ENCODE results near the gene TMEM158. TPM values are rescaled to one million over a fixed set of nuclear protein-coding genes. Genes with fewer than 3 reads are reported as not detected.
A peak's percentile ranks its signal among the peaks of the same experiment; 100 is the strongest.

Gene TMEM158
- total RNA-seq, 6 donors from 2014 or later = 0.76 to 3.8 (median 1.7) TPM; not detected in 3

- TF ChIP-seq, protein P1, sequence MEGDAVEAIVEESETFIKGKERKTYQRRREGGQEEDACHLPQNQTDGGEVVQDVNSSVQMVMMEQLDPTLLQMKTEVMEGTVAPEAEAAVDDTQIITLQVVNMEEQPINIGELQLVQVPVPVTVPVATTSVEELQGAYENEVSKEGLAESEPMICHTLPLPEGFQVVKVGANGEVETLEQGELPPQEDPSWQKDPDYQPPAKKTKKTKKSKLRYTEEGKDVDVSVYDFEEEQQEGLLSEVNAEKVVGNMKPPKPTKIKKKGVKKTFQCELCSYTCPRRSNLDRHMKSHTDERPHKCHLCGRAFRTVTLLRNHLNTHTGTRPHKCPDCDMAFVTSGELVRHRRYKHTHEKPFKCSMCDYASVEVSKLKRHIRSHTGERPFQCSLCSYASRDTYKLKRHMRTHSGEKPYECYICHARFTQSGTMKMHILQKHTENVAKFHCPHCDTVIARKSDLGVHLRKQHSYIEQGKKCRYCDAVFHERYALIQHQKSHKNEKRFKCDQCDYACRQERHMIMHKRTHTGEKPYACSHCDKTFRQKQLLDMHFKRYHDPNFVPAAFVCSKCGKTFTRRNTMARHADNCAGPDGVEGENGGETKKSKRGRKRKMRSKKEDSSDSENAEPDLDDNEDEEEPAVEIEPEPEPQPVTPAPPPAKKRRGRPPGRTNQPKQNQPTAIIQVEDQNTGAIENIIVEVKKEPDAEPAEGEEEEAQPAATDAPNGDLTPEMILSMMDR (IDR thresholded peaks at IDR 0.05) = no peak
- TF ChIP-seq POLR2A (IDR thresholded peaks at IDR 0.05) = no peak
- no peak for TF ChIP-seq EP300 (IDR thresholded peaks at IDR 0.05)
- no peak for TF ChIP-seq POLR2AphosphoS5 (IDR thresholded peaks at IDR 0.05)
- 95 to 96% methylated on average over 2 of the region's 2 CpGs for WGBS, 2 donors
- ATAC-seq (ENCODE audit: low FRiP score in 2 of 2) (no peak), DNase-seq (no peak)
- Histone ChIP-seq H3K27me3 (no peaks in the 10 kb centered on the region), H3K4me1 (no peaks in the 10 kb centered on the region), H3K9me3 (no peaks in the 10 kb centered on the region), H3K36me3 (no peaks in the 10 kb centered on the region), H3K27ac (no peak overlapping the region), H3K4me3 (no peak overlapping the region)
These were observed 41.0 kb downstream of the TMEM158 start for GRCh38 chr3:45185052-45185451.

DNA sequence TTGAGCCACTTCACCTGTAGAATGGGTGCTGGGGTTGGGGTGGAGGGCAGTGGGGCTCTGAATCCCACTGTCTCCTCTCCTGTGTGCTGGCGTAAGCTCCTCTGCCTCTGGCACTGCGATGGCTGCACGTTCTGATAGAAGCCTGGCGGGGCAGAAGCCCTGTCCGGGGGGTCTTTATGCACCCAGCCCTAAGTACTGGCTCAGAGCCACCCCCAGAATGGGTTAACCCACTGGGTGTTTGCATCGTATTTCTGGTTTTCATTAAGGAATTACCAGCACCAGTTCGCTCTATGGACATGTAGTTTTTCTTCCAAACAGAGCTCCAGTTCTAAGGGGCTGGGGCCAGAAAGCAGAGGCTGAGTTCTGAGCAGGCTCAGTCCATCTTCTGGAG, 42.2 kb downstream of the TMEM158 start:
- H3K4me1 ChIP-seq = no peaks in the 10 kb centered on the region
- H3K27me3 ChIP-seq = no peaks in the 10 kb centered on the region
- TF ChIP-seq, protein P1 (IDR thresholded peaks at IDR 0.05) = no peak
- TF ChIP-seq POLR2A (IDR thresholded peaks at IDR 0.05) (no peak), EP300 (IDR thresholded peaks at IDR 0.05) (no peak), POLR2AphosphoS5 (IDR thresholded peaks at IDR 0.05) (no peak)
- ATAC-seq (ENCODE audit: low FRiP score in 2 of 2) (no peak), DNase-seq (no peak)
- 43 to 97% methylated on average over 2 to 7 of the region's 7 CpGs for WGBS, 2 donors
- no peak overlapping the region for H3K4me3 ChIP-seq
- H3K36me3 ChIP-seq = no peaks in the 10 kb centered on the region
- H3K27ac ChIP-seq = no peak overlapping the region
- no peaks in the 10 kb centered on the region for H3K9me3 ChIP-seq

DNA sequence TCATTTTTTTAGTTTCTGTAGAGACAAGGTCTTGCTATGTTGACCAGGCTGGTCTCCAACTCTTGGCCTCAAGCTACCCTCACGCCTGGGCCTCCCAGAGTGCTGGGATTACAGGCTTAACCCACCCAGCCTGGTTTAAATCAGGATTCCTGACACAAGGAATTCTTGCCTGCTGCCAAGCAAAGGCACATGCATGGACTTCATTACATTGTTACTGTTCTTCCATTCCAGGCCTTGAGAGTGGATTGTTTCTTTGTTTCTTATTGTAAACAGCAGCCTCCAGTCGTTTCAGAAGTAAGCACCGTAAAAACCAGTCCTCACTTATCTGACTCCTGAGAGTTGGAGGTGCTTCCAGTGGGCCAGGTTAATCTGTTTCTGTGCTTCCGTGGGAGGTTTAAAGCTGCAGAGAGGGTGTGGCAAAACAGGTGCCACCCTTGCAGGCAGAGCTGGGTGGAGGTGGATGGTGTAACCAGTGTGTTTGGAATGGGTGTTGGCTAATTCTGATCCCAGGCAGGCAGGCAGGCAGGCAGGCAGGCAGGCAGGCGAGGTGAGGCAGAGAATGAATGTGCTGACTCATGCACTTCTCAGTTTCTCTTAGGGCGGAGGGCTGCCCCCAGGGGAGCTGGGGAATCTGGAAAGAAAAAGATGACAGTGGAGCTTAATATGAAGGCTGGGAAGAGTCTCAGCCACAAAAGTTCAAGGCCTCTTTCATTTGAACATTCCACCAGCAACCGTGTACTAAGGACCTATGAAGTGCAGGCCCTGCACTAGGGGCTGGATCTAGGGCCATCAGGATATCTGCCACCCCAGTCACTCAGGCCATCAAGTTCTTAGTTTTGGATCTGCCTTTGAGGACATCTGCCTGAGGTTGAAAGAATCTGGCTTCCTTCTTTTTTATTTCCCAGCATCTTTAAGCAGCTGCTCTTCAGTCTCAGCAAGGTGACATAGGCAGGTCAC, 42.9 kb downstream of the TMEM158 start:
- H3K36me3 ChIP-seq = no peaks in the 10 kb centered on the region
- no peaks in the 10 kb centered on the region for H3K9me3 ChIP-seq
- H3K27me3 ChIP-seq = no peaks in the 10 kb centered on the region
- 45 to 47% methylated on average over 7 of the region's 7 CpGs for WGBS, 2 donors
- DNase-seq = peak in 1 of 2 donors; percentile 84
- no peaks in the 10 kb centered on the region for H3K4me1 ChIP-seq
- ATAC-seq (ENCODE audit: low FRiP score in 2 of 2) = peak; percentile 43 to 81
- H3K27ac ChIP-seq = peak overlapping the region in 1 of 4 donors; percentile 35
- TF ChIP-seq POLR2AphosphoS5 (IDR thresholded peaks at IDR 0.05) = no peak
- no peak for TF ChIP-seq EP300 (IDR thresholded peaks at IDR 0.05)
- TF ChIP-seq POLR2A (IDR thresholded peaks at IDR 0.05) = no peak
- TF ChIP-seq, protein P1 (IDR thresholded peaks at IDR 0.05) = no peak
- no peak overlapping the region for H3K4me3 ChIP-seq

GRCh38 chr3:45181496-45181895, 44.6 kb downstream of the TMEM158 start:
- no peaks in the 10 kb centered on the region for H3K4me1 ChIP-seq
- H3K27me3 ChIP-seq = no peaks in the 10 kb centered on the region
- H3K36me3 ChIP-seq = no peaks in the 10 kb centered on the region
- no peaks in the 10 kb centered on the region for H3K9me3 ChIP-seq
- no peak overlapping the region for H3K27ac ChIP-seq
- no peak for ATAC-seq (ENCODE audit: low FRiP score in 2 of 2)
- TF ChIP-seq POLR2AphosphoS5 (IDR thresholded peaks at IDR 0.05) (no peak), POLR2A (IDR thresholded peaks at IDR 0.05) (no peak), EP300 (IDR thresholded peaks at IDR 0.05) (no peak)
- TF ChIP-seq, protein P1 (IDR thresholded peaks at IDR 0.05) = no peak
- no peak overlapping the region for H3K4me3 ChIP-seq
- WGBS, 2 donors = 63 to 65% methylated on average over 5 of the region's 5 CpGs
- DNase-seq = no peak
